CD4-positive, CD25-positive, alpha-beta regulatory T cell (primary cell): ENCODE measurements around the gene AURKAIP1. TPM values are rescaled to one million over a fixed set of nuclear protein-coding genes. Genes with fewer than 3 reads are reported as not detected.

Experiments
- ATAC-seq, 2 donors: fragments of 150-1000 bp; cut with Tn5 transposase; one replicate each; pipeline ENCODE4 v1.10.0; 2021; ENCODE audit warnings: low read depth in 2 of 2, moderate number of reproducible peaks in 2 of 2, moderate library complexity in 1 of 2
- DNase-seq, 3 donors: peaks; one replicate each; pipeline versions ENCODE4 v3.0.0 to v3.0.0-alpha.2; 2012 to 2022; ENCODE audit warnings: mixed read lengths in 1 of 3
- H3K27ac ChIP-seq: one replicate; pipeline ENCODE4 v1.7.0; 2013; ENCODE audit warnings: mild to moderate bottlenecking, low read length; ENCODE audit not compliant: insufficient read depth, poor library complexity, severe bottlenecking
- H3K27me3 ChIP-seq: one replicate; pipeline ENCODE4 v1.7.0; 2013; ENCODE audit warnings: low read length; ENCODE audit not compliant: control insufficient read depth, insufficient read depth
- H3K36me3 ChIP-seq: one replicate; pipeline ENCODE4 v1.7.0; 2013; ENCODE audit warnings: mild to moderate bottlenecking, low read length, moderate library complexity; ENCODE audit not compliant: control insufficient read depth, insufficient read depth
- H3K4me1 ChIP-seq: 2 replicates; pipeline ENCODE4 v1.7.0; 2013; ENCODE audit warnings: mild to moderate bottlenecking, low read length; ENCODE audit not compliant: insufficient read depth, control insufficient read depth, poor library complexity, severe bottlenecking
- H3K4me3 ChIP-seq: one replicate; pipeline ENCODE4 v1.7.0; 2013; ENCODE audit warnings: low read depth, mild to moderate bottlenecking, low read length, moderate library complexity
- H3K9me3 ChIP-seq, 2 experiments: 1 replicate in 1 of 2; 2 replicates in 1 of 2; pipeline ENCODE4 v1.7.0; 2013; ENCODE audit warnings: low read length in 2 of 2, mild to moderate bottlenecking in 1 of 2, moderate library complexity in 1 of 2; ENCODE audit not compliant: control insufficient read depth in 2 of 2
- H3K27ac Mint-ChIP-seq, 3 donors: one replicate each; pipeline ENCODE4 v1.8.0; 2020 to 2022; ENCODE audit warnings: mild to moderate bottlenecking in 3 of 3, mixed read lengths in 3 of 3, moderate library complexity in 2 of 3
- H3K27me3 Mint-ChIP-seq: one replicate; pipeline ENCODE4 v1.8.0; 2022; ENCODE audit warnings: mild to moderate bottlenecking, mixed read lengths
- H3K36me3 Mint-ChIP-seq: one replicate; pipeline ENCODE4 v1.8.0; 2020; ENCODE audit warnings: mixed read lengths
- H3K4me1 Mint-ChIP-seq, 4 donors: one replicate each; pipeline ENCODE4 v1.8.0; 2020 to 2022; ENCODE audit warnings: mixed read lengths in 4 of 4, mild to moderate bottlenecking in 1 of 4
- H3K4me3 Mint-ChIP-seq, 4 donors: one replicate each; pipeline ENCODE4 v1.8.0; 2020 to 2022; ENCODE audit warnings: mild to moderate bottlenecking in 4 of 4, mixed read lengths in 4 of 4, moderate library complexity in 3 of 4
- H3K9me3 Mint-ChIP-seq, 7 donors: one replicate each; pipeline ENCODE4 v1.8.0; 2020 to 2022; ENCODE audit warnings: mixed read lengths in 7 of 7, mild to moderate bottlenecking in 3 of 7, moderate library complexity in 2 of 7
- polyA plus RNA-seq, 4 donors: library from polyadenylated mRNA; unstranded; fragments of 300-500 nt; fragmentation: Illumina TruSeq; gene quantifications; one replicate each; pipeline ENCODE4 v1.2.3, GENCODE V29; 2021
- total RNA-seq: library from RNA; stranded (reverse); gene quantifications from one replicate; pipeline ENCODE4 v1.2.3, GENCODE V29; 2022

Gene AURKAIP1
- total and polyA plus RNA-seq, 5 donors from 2014 or later: 76.0 to 190 (median 153) TPM

- Histone ChIP-seq H3K36me3 (peaks cover 58% of the 10 kb centered on the region), H3K4me3 (peak overlapping the region; percentile 88), H3K27me3 (no peaks in the 10 kb centered on the region), H3K4me1 (peaks cover 30% of the 10 kb centered on the region), H3K9me3 (no peaks in the 10 kb centered on the region), H3K27ac (peak overlapping the region; percentile 83)
- Mint-ChIP-seq H3K27me3 (no peaks in the 10 kb centered on the region), H3K4me3 (peak overlapping the region; percentile 89 to 100 (median 94)), H3K9me3 (no peaks in the 10 kb centered on the region), H3K36me3 (peaks cover 30% of the 10 kb centered on the region), H3K4me1 (peaks cover 0 to 66% (median 25%) of the 10 kb centered on the region in 4 donors), H3K27ac (peak overlapping the region; percentile 91 to 93 (median 93))
- ATAC-seq (no peak), DNase-seq (no peak)
Measured at GRCh38 chr1:1397839-1398523, 23.0 kb upstream of the AURKAIP1 start.

- H3K27me3 Mint-ChIP-seq: no peaks in the 10 kb centered on the region
- H3K36me3 Mint-ChIP-seq: peaks cover 43% of the 10 kb centered on the region
- peak overlapping the region in 3 of 4 donors; percentile 77 to 82 (median 78) for H3K4me3 Mint-ChIP-seq
- Histone ChIP-seq H3K27ac (no peak overlapping the region), H3K4me3 (no peak overlapping the region), H3K27me3 (no peaks in the 10 kb centered on the region), H3K9me3 (no peaks in the 10 kb centered on the region), H3K4me1 (peaks cover 24% of the 10 kb centered on the region), H3K36me3 (peaks cover 70% of the 10 kb centered on the region)
- ATAC-seq: no peak
- peak overlapping the region in 1 of 3 donors; percentile 17 for H3K27ac Mint-ChIP-seq
- no peak for DNase-seq
- peaks cover 0 to 55% (median 22%) of the 10 kb centered on the region in 4 donors for H3K4me1 Mint-ChIP-seq
- no peaks in the 10 kb centered on the region for H3K9me3 Mint-ChIP-seq
Measured at GRCh38 chr1:1395166-1395565, 20.2 kb upstream of the AURKAIP1 start.

- peaks cover 0 to 45% (median 19%) of the 10 kb centered on the region in 4 donors for H3K4me1 Mint-ChIP-seq
- H3K4me3 Mint-ChIP-seq: peak overlapping the region in 1 of 4 donors; percentile 58
- H3K27me3 Mint-ChIP-seq: no peaks in the 10 kb centered on the region
- no peak overlapping the region for H3K27ac Mint-ChIP-seq
- Histone ChIP-seq H3K27me3 (no peaks in the 10 kb centered on the region), H3K4me3 (no peak overlapping the region), H3K4me1 (peaks cover 17% of the 10 kb centered on the region), H3K9me3 (no peaks in the 10 kb centered on the region), H3K27ac (no peak overlapping the region), H3K36me3 (peaks cover 79% of the 10 kb centered on the region)
- no peak for ATAC-seq
- H3K36me3 Mint-ChIP-seq: peaks cover 48% of the 10 kb centered on the region
- DNase-seq: no peak
- no peaks in the 10 kb centered on the region for H3K9me3 Mint-ChIP-seq
Measured at GRCh38 chr1:1394116-1394515, 19.1 kb upstream of the AURKAIP1 start.

GRCh38 chr1:1393428-1393827 lies 18.4 kb upstream of the AURKAIP1 start:
- Histone ChIP-seq H3K36me3 (peaks cover 82% of the 10 kb centered on the region), H3K27ac (no peak overlapping the region), H3K4me1 (peaks cover 14% of the 10 kb centered on the region), H3K27me3 (no peaks in the 10 kb centered on the region), H3K4me3 (no peak overlapping the region), H3K9me3 (no peaks in the 10 kb centered on the region)
- Mint-ChIP-seq H3K4me3 (peak overlapping the region in 1 of 4 donors; percentile 58), H3K9me3 (no peaks in the 10 kb centered on the region), H3K4me1 (peaks cover 0 to 45% (median 19%) of the 10 kb centered on the region in 4 donors), H3K27me3 (no peaks in the 10 kb centered on the region), H3K27ac (peak overlapping the region in 1 of 3 donors; percentile 56), H3K36me3 (peaks cover 50% of the 10 kb centered on the region)
- DNase-seq: no peak
- ATAC-seq: no peak

- no peaks in the 10 kb centered on the region for H3K9me3 ChIP-seq
- H3K36me3 ChIP-seq: peaks cover 86% of the 10 kb centered on the region
- no peak overlapping the region for H3K27ac ChIP-seq
- H3K27me3 ChIP-seq: no peaks in the 10 kb centered on the region
- Mint-ChIP-seq H3K27ac (peak overlapping the region in 1 of 3 donors; percentile 56), H3K27me3 (no peaks in the 10 kb centered on the region), H3K4me3 (no peak overlapping the region), H3K4me1 (peaks cover 0 to 40% (median 16%) of the 10 kb centered on the region in 4 donors), H3K36me3 (peaks cover 55% of the 10 kb centered on the region), H3K9me3 (no peaks in the 10 kb centered on the region)
- DNase-seq (no peak), ATAC-seq (no peak)
- H3K4me1 ChIP-seq: peaks cover 10% of the 10 kb centered on the region
- H3K4me3 ChIP-seq: no peak overlapping the region
Measured at GRCh38 chr1:1393014-1393413, 18.0 kb upstream of the AURKAIP1 start.

- peaks cover 0 to 29% (median 12%) of the 10 kb centered on the region in 4 donors for H3K4me1 Mint-ChIP-seq
Measured at GRCh38 chr1:1391225-1391624, 16.2 kb upstream of the AURKAIP1 start.

GRCh38 chr1:1390675-1391074 lies 15.7 kb upstream of the AURKAIP1 start:
- H3K9me3 ChIP-seq: no peaks in the 10 kb centered on the region
- ATAC-seq: no peak
- no peak for DNase-seq
- H3K4me1 ChIP-seq: no peaks in the 10 kb centered on the region
- peaks cover 0 to 26% (median 11%) of the 10 kb centered on the region in 4 donors for H3K4me1 Mint-ChIP-seq
- no peaks in the 10 kb centered on the region for H3K27me3 Mint-ChIP-seq
- no peaks in the 10 kb centered on the region for H3K27me3 ChIP-seq
- H3K36me3 Mint-ChIP-seq: peaks cover 63% of the 10 kb centered on the region
- no peaks in the 10 kb centered on the region for H3K9me3 Mint-ChIP-seq
- no peak overlapping the region for H3K27ac Mint-ChIP-seq
- H3K4me3 ChIP-seq: no peak overlapping the region
- H3K4me3 Mint-ChIP-seq: no peak overlapping the region
- H3K36me3 ChIP-seq: peaks cover 92% of the 10 kb centered on the region
- H3K27ac ChIP-seq: no peak overlapping the region

More at GRCh38 chr1:1391225-1391624, 16.2 kb upstream of the AURKAIP1 start:
- ATAC-seq: no peak
- Histone ChIP-seq H3K9me3 (no peaks in the 10 kb centered on the region), H3K27me3 (no peaks in the 10 kb centered on the region), H3K27ac (no peak overlapping the region), H3K4me3 (no peak overlapping the region), H3K4me1 (no peaks in the 10 kb centered on the region), H3K36me3 (peaks cover 91% of the 10 kb centered on the region)
- H3K36me3 Mint-ChIP-seq: peaks cover 64% of the 10 kb centered on the region
- peak overlapping the region in 1 of 3 donors; percentile 18 for H3K27ac Mint-ChIP-seq
- no peaks in the 10 kb centered on the region for H3K9me3 Mint-ChIP-seq
- no peaks in the 10 kb centered on the region for H3K27me3 Mint-ChIP-seq
- H3K4me3 Mint-ChIP-seq: no peak overlapping the region
- DNase-seq: no peak

- Histone ChIP-seq H3K9me3 (no peaks in the 10 kb centered on the region), H3K4me1 (no peaks in the 10 kb centered on the region), H3K27me3 (no peaks in the 10 kb centered on the region), H3K27ac (no peak overlapping the region), H3K36me3 (peaks cover 69% of the 10 kb centered on the region), H3K4me3 (no peak overlapping the region)
- ATAC-seq: no peak
- Mint-ChIP-seq H3K9me3 (no peaks in the 10 kb centered on the region), H3K4me1 (peaks cover 0 to 9% (median 3%) of the 10 kb centered on the region in 4 donors), H3K27ac (no peak overlapping the region), H3K4me3 (no peak overlapping the region), H3K27me3 (no peaks in the 10 kb centered on the region), H3K36me3 (peaks cover 42% of the 10 kb centered on the region)
- DNase-seq: no peak
Measured at GRCh38 chr1:1388078-1388472, 13.1 kb upstream of the AURKAIP1 start.
